Left ventricle myocardium superior (tissue), 1 donor: Measurements from ENCODE around the gene MEGF8. TPM values are rescaled to one million over a fixed set of nuclear protein-coding genes. Genes with fewer than 3 reads are reported as not detected.

ENCODE experiments used
- ATAC-seq: fragments of 200-7000 bp; cut with Tn5 transposase; one replicate; pipeline ENCODE4 v1.9.1; 2020; ENCODE audit warnings: mild to moderate bottlenecking, moderate library complexity
- DNase-seq: peaks from one replicate; pipeline ENCODE4 v3.0.0-alpha.2; 2020
- intact Hi-C: fragments of 100-400 bp; cut with micrococcal nuclease; formaldehyde crosslinking; loops from one replicate; pipeline ENCODE4 v1.11.0; 2022
- total RNA-seq: library from RNA; stranded (reverse); fragmentation: NEBNext Ultra II Directional; extraction: Animal tissue kit (Norgen Biotek cat#: 25700); gene quantifications from one replicate; pipeline ENCODE4 v1.2.1, GENCODE V29; 2021
- donor health status: DM: no; HTN: yes; CAD: no; lungs with severe emphysema.

Gene MEGF8
- total RNA-seq, 1 donor from 2014 or later = 37.4 TPM

- DNase-seq (no peak), ATAC-seq (no peak)
- intact Hi-C loops = loop anchor here (5.0 kb wide), 1 partner anchor 39 kb away; no protein-coding TSS in a partner anchor
Observed at GRCh38 chr19:42285988-42286348, 39.5 kb upstream of the MEGF8 start.

- no peak for ATAC-seq
- intact Hi-C loops = loop anchor here (5.0 kb wide), 1 partner anchor 39 kb away; no protein-coding TSS in a partner anchor
Observed at GRCh38 chr19:42286349-42287016, 39.0 kb upstream of the MEGF8 start.

GRCh38 chr19:42287017-42287826 is 38.2 kb upstream of the MEGF8 start:
- ATAC-seq (no peak), DNase-seq (peak; percentile 28)
- intact Hi-C loops = loop anchor here (5.0 kb wide), 1 partner anchor 40 kb away; no protein-coding TSS in a partner anchor

More at GRCh38 chr19:42286349-42287016, 39.0 kb upstream of the MEGF8 start:
- DNase-seq = peak; percentile 78

GRCh38 chr19:42287827-42288107 is 37.7 kb upstream of the MEGF8 start:
- DNase-seq (no peak), ATAC-seq (no peak)
- intact Hi-C loops = loop anchor here (5.0 kb wide), 1 partner anchor 40 kb away; no protein-coding TSS in a partner anchor

GRCh38 chr19:42288387-42288786 is 37.0 kb upstream of the MEGF8 start:
- intact Hi-C loops = loop anchor here (5.0 kb wide), 1 partner anchor 41 kb away; no protein-coding TSS in a partner anchor
- no peak for ATAC-seq
- no peak for DNase-seq

- intact Hi-C loops = loop anchor here (5.0 kb wide), 1 partner anchor 42 kb away; no protein-coding TSS in a partner anchor
- DNase-seq = no peak
- ATAC-seq = no peak
Observed at GRCh38 chr19:42288881-42289555, 36.4 kb upstream of the MEGF8 start.

GRCh38 chr19:42289556-42290041 is 35.8 kb upstream of the MEGF8 start:
- intact Hi-C loops = loop anchor here (5.0 kb wide), 1 partner anchor 42 kb away; no protein-coding TSS in a partner anchor
- DNase-seq (no peak), ATAC-seq (no peak)

GRCh38 chr19:42290136-42290522 is 35.3 kb upstream of the MEGF8 start:
- intact Hi-C loops = no loop called here
- no peak for ATAC-seq
- no peak for DNase-seq

- intact Hi-C loops = no loop called here
- ATAC-seq (no peak), DNase-seq (peak; percentile 51)
Observed at GRCh38 chr19:42290523-42291434, 34.7 kb upstream of the MEGF8 start.

- no peak for DNase-seq
- no peak for ATAC-seq
- intact Hi-C loops = no loop called here
Observed at GRCh38 chr19:42291435-42291810, 34.0 kb upstream of the MEGF8 start.

- intact Hi-C loops = no loop called here
- no peak for ATAC-seq
- DNase-seq = no peak
Observed at GRCh38 chr19:42292042-42292960, 33.1 kb upstream of the MEGF8 start.

GRCh38 chr19:42292963-42293362 is 32.5 kb upstream of the MEGF8 start:
- intact Hi-C loops = no loop called here
- ATAC-seq = no peak
- no peak for DNase-seq

- ATAC-seq (no peak), DNase-seq (no peak)
- intact Hi-C loops = no loop called here
Observed at GRCh38 chr19:42293540-42293939, 31.9 kb upstream of the MEGF8 start.

- DNase-seq (no peak), ATAC-seq (no peak)
- intact Hi-C loops = no loop called here
Observed at GRCh38 chr19:42293948-42294347, 31.5 kb upstream of the MEGF8 start.

GRCh38 chr19:42294471-42295137 is 30.8 kb upstream of the MEGF8 start:
- intact Hi-C loops = no loop called here
- no peak for DNase-seq
- no peak for ATAC-seq

- ATAC-seq = no peak
- no peak for DNase-seq
- intact Hi-C loops = no loop called here
Observed at GRCh38 chr19:42295342-42295741, 30.1 kb upstream of the MEGF8 start.

GRCh38 chr19:42295831-42296525 is 29.5 kb upstream of the MEGF8 start:
- intact Hi-C loops = no loop called here
- DNase-seq = peak; percentile 90
- ATAC-seq = peak; percentile 82
